Measurements from ENCODE around the gene B9D2. TPM values are rescaled to one million over a fixed set of nuclear protein-coding genes. Genes with fewer than 3 reads are reported as not detected.

The B9D2 gene
- total RNA-seq, 1 donor from 2014 or later, result 5.9 TPM

- Mint-ChIP-seq H3K9me3 (ENCODE audit: unreplicated experiment) (no peaks in the 10 kb centered on the region), H3K4me1 (ENCODE audit: low read depth, unreplicated experiment) (peaks cover 14% of the 10 kb centered on the region), H3K4me3 (ENCODE audit: unreplicated experiment) (peak within 1 kb of the TSS; percentile 96), H3K27ac (ENCODE audit: unreplicated experiment) (peak within 1 kb of the TSS; percentile 100), H3K27me3 (ENCODE audit: low read depth, unreplicated experiment) (no peaks in the 10 kb centered on the region), H3K36me3 (ENCODE audit: low read depth, unreplicated experiment) (peaks cover 4% of the 10 kb centered on the region)
- peak within 1 kb of the TSS; percentile 99 for H3K9ac ChIP-seq (ENCODE audit: low read length)
- H2AFZ ChIP-seq (ENCODE audit: low read depth, low read length), result peak within 1 kb of the TSS; percentile 89
- peaks cover 15% of the 10 kb centered on the region for H3K4me1 ChIP-seq (ENCODE audit: insufficient read depth, low read length)
- H4K20me1 ChIP-seq (ENCODE audit: insufficient read depth, low read length), result no peaks in the 10 kb centered on the region
- peaks cover 19% of the 10 kb centered on the region for H3K79me2 ChIP-seq (ENCODE audit: insufficient read depth, low read length)
- TF ChIP-seq EZH2 (IDR thresholded peaks at IDR 0.05; ENCODE audit: insufficient read depth, low read length) (no peak), CTCF (IDR thresholded peaks at IDR 0.05; ENCODE audit: insufficient read depth, low read depth, low read length) (no peak)
- peak within 1 kb of the TSS; percentile 98 for H3K4me3 ChIP-seq (ENCODE audit: insufficient read depth, low read depth, low read length)
- no peaks in the 10 kb centered on the region for H3K36me3 ChIP-seq (ENCODE audit: insufficient read depth, low read length)
- no peaks in the 10 kb centered on the region for H3K27me3 ChIP-seq (ENCODE audit: insufficient read depth, low read length)
- peak within 1 kb of the TSS; percentile 97 for H3K4me2 ChIP-seq (ENCODE audit: low read length)
- H3K27ac ChIP-seq (ENCODE audit: low read depth, low read length), result peak within 1 kb of the TSS; percentile 99
- peak; percentile 98 for DNase-seq (ENCODE audit: low read depth)
- no peaks in the 10 kb centered on the region for H3K9me3 ChIP-seq (ENCODE audit: insufficient read depth, low read depth, low read length)
- peak; percentile 13 for FAIRE-seq
Observed at GRCh38 chr19:41397086-41398049, 33.4 kb upstream of the B9D2 start, which contains the start of the genes BCKDHA and EXOSC5. Gene BCKDHA (plus strand): TSS chr19:41397818. CDS start chr19:41397828, 10 bp downstream. Gene EXOSC5 (minus strand): TSS chr19:41397359. CDS start chr19:41397328, 31 bp downstream.

- no peaks in the 10 kb centered on the region for H3K9me3 ChIP-seq (ENCODE audit: insufficient read depth, low read depth, low read length)
- Mint-ChIP-seq H3K4me1 (ENCODE audit: low read depth, unreplicated experiment) (peaks cover 14% of the 10 kb centered on the region), H3K4me3 (ENCODE audit: unreplicated experiment) (peak overlapping the region; percentile 56), H3K27ac (ENCODE audit: unreplicated experiment) (no peak overlapping the region), H3K27me3 (ENCODE audit: low read depth, unreplicated experiment) (no peaks in the 10 kb centered on the region), H3K36me3 (ENCODE audit: low read depth, unreplicated experiment) (peaks cover 8% of the 10 kb centered on the region), H3K9me3 (ENCODE audit: unreplicated experiment) (no peaks in the 10 kb centered on the region)
- no peaks in the 10 kb centered on the region for H4K20me1 ChIP-seq (ENCODE audit: insufficient read depth, low read length)
- no peaks in the 10 kb centered on the region for H3K27me3 ChIP-seq (ENCODE audit: insufficient read depth, low read length)
- H3K4me3 ChIP-seq (ENCODE audit: insufficient read depth, low read depth, low read length), result no peak overlapping the region
- TF ChIP-seq EZH2 (IDR thresholded peaks at IDR 0.05; ENCODE audit: insufficient read depth, low read length), result no peak
- no peak for TF ChIP-seq CTCF (IDR thresholded peaks at IDR 0.05; ENCODE audit: insufficient read depth, low read depth, low read length)
- FAIRE-seq, result no peak
- H3K9ac ChIP-seq (ENCODE audit: low read length), result no peak overlapping the region
- no peak overlapping the region for H2AFZ ChIP-seq (ENCODE audit: low read depth, low read length)
- DNase-seq (ENCODE audit: low read depth), result no peak
- no peak overlapping the region for H3K4me2 ChIP-seq (ENCODE audit: low read length)
- peaks cover 15% of the 10 kb centered on the region for H3K4me1 ChIP-seq (ENCODE audit: insufficient read depth, low read length)
- H3K79me2 ChIP-seq (ENCODE audit: insufficient read depth, low read length), result peaks cover 19% of the 10 kb centered on the region
- H3K36me3 ChIP-seq (ENCODE audit: insufficient read depth, low read length), result peaks cover under 1% of the 10 kb centered on the region
- H3K27ac ChIP-seq (ENCODE audit: low read depth, low read length), result no peak overlapping the region
Observed at GRCh38 chr19:41395355-41395754, 31.4 kb upstream of the B9D2 start.
